Testis (tissue), 2 donors: ENCODE data around the gene DCP1A.
"Not testable (repeated sequence)": the region's sequence is repeated elsewhere in the genome, so short reads cannot be mapped to it uniquely, and the experiment has no call there.

Experiments
- CTCF ChIP-seq, 3 experiments: fragments of 450-650 bp in 2 of 3; fragments of 200-600 bp in 1 of 3; sonication (generic) in 1 of 3; IDR thresholded peaks; one replicate each; pipeline ENCODE4 v1.5.1; 2016 to 2019; ENCODE audit warnings: antibody characterized with exemption in 3 of 3, mild to moderate bottlenecking in 2 of 3, moderate library complexity in 1 of 3
- POLR2A ChIP-seq: fragments of 450-650 bp; IDR thresholded peaks from one replicate; pipeline ENCODE4 v1.6.1; 2017; ENCODE audit warnings: antibody characterized with exemption, mild to moderate bottlenecking, moderate library complexity

- not testable (repeated sequence) for TF ChIP-seq CTCF (IDR thresholded peaks at IDR 0.05); POLR2A
Observed at GRCh38 chr3:53348118-53348517, 775 bp upstream of the DCP1A start.
